K562 (cell line): ENCODE measurements around the gene MALAT1. TPM values are rescaled to one million over a fixed set of nuclear protein-coding genes. Genes with fewer than 3 reads are reported as not detected.

Experiments
- AFF4 ChIP-seq: sonication (generic); formaldehyde crosslinking; IDR thresholded peaks from 2 replicates; pipeline ENCODE4 v1.8.0; 2023; ENCODE audit warnings: mild to moderate bottlenecking, missing genetic modification reagents
- CEBPG ChIP-seq, 3 experiments: fragments of 200-800 bp in 1 of 3; sonication (Bioruptor generic) in 1 of 3; sonication (generic) in 1 of 3; formaldehyde crosslinking in 1 of 3; IDR thresholded peaks in 2 of 3; conservative IDR thresholded peaks in 1 of 3; 2 replicates each; pipeline versions ENCODE4 v1.6.1 to v1.8.0; 2016 to 2022; ENCODE audit warnings: missing compliant biosample characterization in 2 of 3, missing genetic modification characterization in 2 of 3, mild to moderate bottlenecking in 1 of 3, missing genetic modification reagents in 1 of 3
- CHAMP1 ChIP-seq: fragments of 450-650 bp; IDR thresholded peaks from 2 replicates; pipeline ENCODE4 v1.6.1; 2016; ENCODE audit warnings: mild to moderate bottlenecking
- CHD2 ChIP-seq: IDR thresholded peaks from 2 replicates; pipeline ENCODE4 v1.6.1; 2011; ENCODE audit warnings: low read depth, low read length
- DACH1 ChIP-seq: fragments of 450-650 bp; IDR thresholded peaks from 2 replicates; pipeline ENCODE4 v1.6.1; 2018; ENCODE audit not compliant: partially characterized antibody
- FIP1L1 ChIP-seq: fragments of 200-400 bp; formaldehyde crosslinking; IDR thresholded peaks from 2 replicates; pipeline ENCODE4 v1.6.1; 2018; ENCODE audit warnings: mild to moderate bottlenecking, low read depth, low read length; ENCODE audit not compliant: poor library complexity, severe bottlenecking
- HEY1 ChIP-seq: fragments of 250-450 bp; sonication (Bioruptor Pico); IDR thresholded peaks from 2 replicates; pipeline ENCODE4 v1.5.0; 2020; ENCODE audit warnings: mild to moderate bottlenecking, moderate library complexity, borderline replicate concordance
- ID3 ChIP-seq, 2 experiments: fragments of 250-450 bp in 1 of 2; fragments of 450-650 bp in 1 of 2; sonication (Bioruptor Pico) in 1 of 2; IDR thresholded peaks; 2 replicates each; pipeline versions ENCODE4 v1.6.1 to v1.8.0; 2016 to 2021; ENCODE audit warnings: mild to moderate bottlenecking in 2 of 2, moderate library complexity in 2 of 2, missing compliant biosample characterization in 1 of 2, missing genetic modification characterization in 1 of 2
- KDM5B ChIP-seq: fragments of 200-600 bp; sonication (generic); IDR thresholded peaks from 2 replicates; pipeline ENCODE4 v1.6.1; 2012; ENCODE audit warnings: low read depth, mild to moderate bottlenecking, moderate library complexity, low read length, control low read depth, inconsistent platforms; ENCODE audit not compliant: insufficient replicate concordance
- MLX ChIP-seq, 2 experiments: fragments of 450-650 bp in 1 of 2; sonication (generic) in 1 of 2; formaldehyde crosslinking; conservative IDR thresholded peaks; 2 replicates each; pipeline versions ENCODE4 v1.4.0 to v1.8.1; 2020 to 2022; ENCODE audit warnings: mild to moderate bottlenecking in 1 of 2, missing genetic modification reagents in 1 of 2
- PCBP2 ChIP-seq: fragments of 200-400 bp; formaldehyde crosslinking; IDR thresholded peaks from 2 replicates; pipeline ENCODE4 v1.6.1; 2018; ENCODE audit warnings: low read length, low read depth, mild to moderate bottlenecking, moderate library complexity; ENCODE audit not compliant: poor library complexity, severe bottlenecking
- RBBP5 ChIP-seq: fragments of 200-600 bp; sonication (generic); IDR thresholded peaks from 2 replicates; pipeline ENCODE4 v1.6.1; 2012; ENCODE audit warnings: borderline replicate concordance, mild to moderate bottlenecking, low read length, control low read depth, inconsistent platforms; ENCODE audit not compliant: insufficient read depth, poor library complexity, severe bottlenecking
- RFX7 ChIP-seq: fragments of 250-450 bp; sonication (Bioruptor Pico); IDR thresholded peaks from 2 replicates; pipeline ENCODE4 v1.5.1; 2021; ENCODE audit warnings: mild to moderate bottlenecking
- SRSF1 ChIP-seq: fragments of 200-400 bp; formaldehyde crosslinking; IDR thresholded peaks from 2 replicates; pipeline ENCODE4 v1.6.1; 2017; ENCODE audit warnings: mild to moderate bottlenecking, low read depth, low read length, moderate library complexity
- ZNF586 ChIP-seq: fragments of 450-650 bp; formaldehyde crosslinking; conservative IDR thresholded peaks from 2 replicates; pipeline ENCODE4 v1.4.0; 2020; ENCODE audit warnings: mild to moderate bottlenecking, moderate library complexity
- ZZZ3 ChIP-seq: fragments of 450-650 bp; IDR thresholded peaks from 2 replicates; pipeline ENCODE4 v1.6.1; 2016; ENCODE audit warnings: antibody characterized with exemption, mild to moderate bottlenecking, moderate library complexity
- polyA plus RNA-seq, 8 experiments: library from polyadenylated mRNA; depleted of rRNA in 4 of 8; stranded (reverse) in 5 of 8; unstranded in 3 of 8; fragments of >200 nt; fragmentation: Nextera tagmentation in 2 of 8; fragmentation: Illumina TruSeq in 1 of 8; extraction: Ambion mirVana in 2 of 8; extraction: Trizol in 1 of 8; gene quantifications; 2 replicates each; pipeline versions ENCODE4 v1.2.1 to v1.2.3, GENCODE V29; 2011 to 2014; ENCODE audit warnings: inconsistent platforms in 1 of 8, missing spikeins in 1 of 8
- total RNA-seq, 7 experiments: library from RNA; depleted of rRNA in 6 of 7; stranded (reverse); fragments of >200 nt in 6 of 7; fragmentation: Illumina TruSeq in 2 of 7; extraction: Trizol in 2 of 7; gene quantifications; 2 replicates each; pipeline versions ENCODE4 v1.2.1 to v1.2.3, GENCODE V29; 2011 to 2021; ENCODE audit warnings: low replicate concordance in 1 of 7

Gene MALAT1
- total and polyA plus RNA-seq, 9 of the 15 experiments (the other 6 are each of a cell fraction or from before 2014, with no cell fraction given): 363 to 8,715 (median 2,351) TPM

- TF ChIP-seq SRSF1 (no peak), PCBP2 (no peak), AFF4 (CRISPR knock-in tag) (peak; percentile 86; the same call in 1 of the 2 replicates), CEBPG (CRISPR knock-in tag; IDR thresholded peaks at IDR 0.05) (peak; percentile 78), CEBPG (tag; conservative IDR thresholded peaks at IDR 0.05 in 1 of 2, IDR thresholded peaks at IDR 0.05 in 1 of 2) (peak; percentile 86 to 87), RFX7 (0 out of 2 replicates have a peak, but pooled peaks have one; percentile 26), CHD2 (peak; percentile 91), ID3 (CRISPR knock-in tag; IDR thresholded peaks at IDR 0.05) (no peak), ID3 (tag; IDR thresholded peaks at IDR 0.05) (peak; percentile 68), DACH1 (no peak), MLX (CRISPR knock-in tag; conservative IDR thresholded peaks at IDR 0.05) (no peak), ZZZ3 (no peak), HEY1 (no peak), FIP1L1 (peak; percentile 96), ZNF586 (CRISPR knock-in tag) (no peak), KDM5B (peak; percentile 54), RBBP5 (peak; percentile 50), CHAMP1 (no peak)
Observed at GRCh38 chr11:65497141-65498041, 1.5 kb upstream of the MALAT1 start (continued).
